ENCODE measurements around the gene DCC.

DCC gene

DNA sequence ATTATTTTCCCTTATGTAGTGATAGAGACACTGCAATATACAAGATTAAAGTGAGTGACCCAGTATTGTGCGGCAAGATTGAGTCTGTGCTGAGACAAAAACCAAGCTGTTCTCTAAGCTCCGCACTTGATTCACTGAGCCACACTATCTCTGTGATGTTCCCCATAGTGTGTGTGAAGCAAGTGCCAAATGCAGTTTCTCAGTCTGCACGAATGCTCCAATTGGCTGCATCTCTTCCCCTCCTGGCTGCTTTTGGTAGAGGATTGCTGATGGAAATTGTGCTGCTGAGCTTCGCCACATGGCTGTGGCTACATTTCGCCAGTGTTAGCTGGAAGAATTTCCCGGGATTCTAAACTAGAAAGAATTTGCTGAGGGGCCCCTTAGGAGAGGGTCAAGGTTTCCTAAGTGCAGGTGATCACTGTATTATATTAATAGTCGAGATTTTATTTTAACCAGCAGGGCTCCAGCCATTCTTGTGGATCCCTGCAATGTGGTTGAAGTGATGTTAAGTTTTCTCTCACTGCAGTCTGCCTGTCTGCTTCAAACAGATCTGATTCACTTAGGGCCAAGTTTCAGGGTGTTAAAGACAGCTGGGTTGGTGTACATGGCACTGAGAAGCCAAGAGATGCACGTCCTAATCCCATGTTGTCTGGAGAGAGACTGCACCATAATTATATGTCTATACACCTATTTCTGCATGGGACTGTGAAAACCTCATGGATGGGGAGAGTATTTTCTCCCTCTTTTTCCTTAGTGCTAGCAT, 317.2 kb downstream of the DCC start:
- H3K36me3 ChIP-seq (ENCODE audit: insufficient read depth): no peaks in the 10 kb centered on the region
- H3K4me2 ChIP-seq: no peak overlapping the region
- no peak overlapping the region for H3K9ac ChIP-seq
- H4K20me1 ChIP-seq (ENCODE audit: insufficient read depth): no peaks in the 10 kb centered on the region
- H2AFZ ChIP-seq (ENCODE audit: low read depth): no peak overlapping the region
- no peak overlapping the region for H3K4me3 ChIP-seq (IDR thresholded peaks at IDR 0.05; ENCODE audit: insufficient read depth, low read depth, low read length)
- TF ChIP-seq, protein P1, sequence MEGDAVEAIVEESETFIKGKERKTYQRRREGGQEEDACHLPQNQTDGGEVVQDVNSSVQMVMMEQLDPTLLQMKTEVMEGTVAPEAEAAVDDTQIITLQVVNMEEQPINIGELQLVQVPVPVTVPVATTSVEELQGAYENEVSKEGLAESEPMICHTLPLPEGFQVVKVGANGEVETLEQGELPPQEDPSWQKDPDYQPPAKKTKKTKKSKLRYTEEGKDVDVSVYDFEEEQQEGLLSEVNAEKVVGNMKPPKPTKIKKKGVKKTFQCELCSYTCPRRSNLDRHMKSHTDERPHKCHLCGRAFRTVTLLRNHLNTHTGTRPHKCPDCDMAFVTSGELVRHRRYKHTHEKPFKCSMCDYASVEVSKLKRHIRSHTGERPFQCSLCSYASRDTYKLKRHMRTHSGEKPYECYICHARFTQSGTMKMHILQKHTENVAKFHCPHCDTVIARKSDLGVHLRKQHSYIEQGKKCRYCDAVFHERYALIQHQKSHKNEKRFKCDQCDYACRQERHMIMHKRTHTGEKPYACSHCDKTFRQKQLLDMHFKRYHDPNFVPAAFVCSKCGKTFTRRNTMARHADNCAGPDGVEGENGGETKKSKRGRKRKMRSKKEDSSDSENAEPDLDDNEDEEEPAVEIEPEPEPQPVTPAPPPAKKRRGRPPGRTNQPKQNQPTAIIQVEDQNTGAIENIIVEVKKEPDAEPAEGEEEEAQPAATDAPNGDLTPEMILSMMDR (conservative IDR thresholded peaks at IDR 0.05; ENCODE audit: low read depth, low read length): no peak
- H3K79me2 ChIP-seq (ENCODE audit: insufficient read depth, low read depth): no peaks in the 10 kb centered on the region
- no peaks in the 10 kb centered on the region for H3K27me3 ChIP-seq (ENCODE audit: insufficient read depth, low read depth)
- no peaks in the 10 kb centered on the region for H3K4me1 ChIP-seq (ENCODE audit: low read depth, poor library complexity, severe bottlenecking)
- H3K27ac ChIP-seq: no peak overlapping the region

DNA sequence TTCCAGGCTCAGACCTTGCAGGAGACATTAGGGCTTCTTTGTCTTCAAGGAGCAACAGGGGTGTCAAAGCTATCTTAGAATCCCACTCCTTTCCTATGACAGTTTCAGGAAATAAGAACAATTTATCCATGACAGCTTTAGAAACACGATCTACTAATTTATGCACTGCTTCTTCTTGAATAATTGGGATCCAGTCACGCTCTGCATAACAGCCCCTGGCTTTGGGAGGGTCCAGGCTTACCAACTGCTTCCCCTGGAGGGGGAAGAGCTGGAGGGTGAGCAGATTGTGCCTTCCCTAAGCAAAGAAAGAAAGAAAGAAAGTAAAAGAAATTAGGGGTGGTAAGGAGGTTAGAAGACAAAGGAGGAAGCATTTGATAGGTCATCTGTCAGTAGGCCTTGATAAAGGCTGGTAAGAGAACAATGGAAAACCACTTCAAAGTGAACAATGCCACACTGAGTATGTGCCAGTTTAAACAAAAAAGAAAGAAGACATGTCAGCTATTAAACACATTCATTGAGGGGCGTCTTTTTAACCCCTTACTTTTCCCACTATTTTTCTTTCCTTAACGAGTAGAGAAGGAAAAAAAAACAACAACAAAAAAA, 327.6 kb downstream of the DCC start:
- H3K36me3 ChIP-seq (ENCODE audit: insufficient read depth): no peaks in the 10 kb centered on the region
- H2AFZ ChIP-seq (ENCODE audit: low read depth): no peak overlapping the region
- H3K4me1 ChIP-seq (ENCODE audit: low read depth, poor library complexity, severe bottlenecking): peaks cover 6% of the 10 kb centered on the region
- no peaks in the 10 kb centered on the region for H3K79me2 ChIP-seq (ENCODE audit: insufficient read depth, low read depth)
- H3K4me3 ChIP-seq (IDR thresholded peaks at IDR 0.05; ENCODE audit: insufficient read depth, low read depth, low read length): no peak overlapping the region
- no peak overlapping the region for H3K4me2 ChIP-seq
- no peak overlapping the region for H3K9ac ChIP-seq
- H4K20me1 ChIP-seq (ENCODE audit: insufficient read depth): no peaks in the 10 kb centered on the region
- TF ChIP-seq, protein P1 (conservative IDR thresholded peaks at IDR 0.05; ENCODE audit: low read depth, low read length): no peak
- no peaks in the 10 kb centered on the region for H3K27me3 ChIP-seq (ENCODE audit: insufficient read depth, low read depth)
- H3K27ac ChIP-seq: no peak overlapping the region

DNA sequence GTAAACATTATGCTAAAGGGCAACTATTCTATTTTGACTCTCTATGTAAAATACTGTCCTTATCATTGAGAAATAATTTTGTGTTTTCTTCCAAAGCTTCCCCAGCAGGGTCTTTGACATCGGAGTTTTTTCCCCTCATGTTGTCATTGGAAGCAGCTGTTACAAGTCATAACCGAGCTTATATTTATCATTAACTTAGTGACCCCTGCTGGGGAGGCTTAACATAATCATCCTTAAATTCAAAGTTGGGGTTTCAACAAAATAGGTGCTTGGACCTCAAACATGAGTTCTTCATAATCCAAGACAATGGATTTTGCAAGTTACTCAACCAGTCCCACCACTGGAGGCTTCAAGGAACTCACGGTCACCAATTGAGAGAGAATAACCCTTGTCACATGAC, 330.9 kb downstream of the DCC start:
- Histone ChIP-seq H3K4me3 (IDR thresholded peaks at IDR 0.05; ENCODE audit: insufficient read depth, low read depth, low read length) (no peak overlapping the region), H3K27ac (no peak overlapping the region), H3K36me3 (ENCODE audit: insufficient read depth) (no peaks in the 10 kb centered on the region), H2AFZ (ENCODE audit: low read depth) (no peak overlapping the region), H3K4me2 (no peak overlapping the region), H3K79me2 (ENCODE audit: insufficient read depth, low read depth) (no peaks in the 10 kb centered on the region), H3K27me3 (ENCODE audit: insufficient read depth, low read depth) (no peaks in the 10 kb centered on the region), H3K4me1 (ENCODE audit: low read depth, poor library complexity, severe bottlenecking) (peaks cover 6% of the 10 kb centered on the region), H4K20me1 (ENCODE audit: insufficient read depth) (no peaks in the 10 kb centered on the region), H3K9ac (no peak overlapping the region)
- TF ChIP-seq, protein P1 (conservative IDR thresholded peaks at IDR 0.05; ENCODE audit: low read depth, low read length): peak; percentile 76

DNA sequence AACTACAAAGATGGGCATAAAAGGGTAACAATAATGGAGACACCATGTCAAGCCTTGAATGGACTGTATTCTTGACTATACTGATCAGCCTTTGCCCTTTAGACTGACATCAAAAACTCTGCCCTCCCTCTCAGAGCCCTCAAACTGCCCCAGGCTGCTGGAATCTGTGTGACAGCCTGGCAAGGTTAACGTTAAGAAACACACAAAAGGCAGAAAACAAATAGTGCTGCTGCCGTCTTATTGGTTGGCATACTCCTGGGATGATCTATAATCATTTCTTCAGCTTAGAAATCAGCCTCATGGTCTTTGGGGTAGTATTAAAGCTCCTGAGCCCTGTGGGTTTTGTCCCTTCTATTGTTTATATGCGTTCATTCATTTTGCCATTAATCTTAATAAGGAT, 338.0 kb downstream of the DCC start:
- H3K4me2 ChIP-seq: no peak overlapping the region
- no peaks in the 10 kb centered on the region for H3K27me3 ChIP-seq (ENCODE audit: insufficient read depth, low read depth)
- no peaks in the 10 kb centered on the region for H3K79me2 ChIP-seq (ENCODE audit: insufficient read depth, low read depth)
- H2AFZ ChIP-seq (ENCODE audit: low read depth): no peak overlapping the region
- no peak overlapping the region for H3K27ac ChIP-seq
- no peaks in the 10 kb centered on the region for H3K36me3 ChIP-seq (ENCODE audit: insufficient read depth)
- H4K20me1 ChIP-seq (ENCODE audit: insufficient read depth): no peaks in the 10 kb centered on the region
- no peak overlapping the region for H3K4me3 ChIP-seq (IDR thresholded peaks at IDR 0.05; ENCODE audit: insufficient read depth, low read depth, low read length)
- TF ChIP-seq, protein P1 (conservative IDR thresholded peaks at IDR 0.05; ENCODE audit: low read depth, low read length): no peak
- H3K4me1 ChIP-seq (ENCODE audit: low read depth, poor library complexity, severe bottlenecking): no peaks in the 10 kb centered on the region
- no peak overlapping the region for H3K9ac ChIP-seq

Data from KMS-11 (cell line).